OCI-LY7 (cell line): ENCODE data around the gene RNF149. TPM values are rescaled to one million over a fixed set of nuclear protein-coding genes. Genes with fewer than 3 reads are reported as not detected.

Experiments used
- BruUV-seq: library from RNA; stranded (reverse); fragments of 400-500 nt; replicated peaks from 2 replicates; lab custom pipeline; 2021; lab: Mats Ljungman, UMichigan
- CTCF ChIA-PET: fragments of 300-600 bp; sonication (Branson Sonifier 250); formaldehyde crosslinking; loops from one replicate; lab custom pipeline; 2022; ENCODE audit warnings: antibody characterized with exemption; ENCODE audit not compliant: unreplicated experiment; lab: Charles Lee
- POLR2A ChIA-PET: fragments of 300-600 bp; sonication (Branson Sonifier 250); formaldehyde crosslinking; loops from one replicate; lab custom pipeline; 2022; ENCODE audit warnings: antibody characterized with exemption; lab: Charles Lee
- DNase-seq: peaks from one replicate; pipeline ENCODE4 v3.0.0-alpha.2; 2015; ENCODE audit warnings: low spot score
- H2AFZ ChIP-seq: fragments of 200-600 bp; sonication (generic), shearing (Covaris generic); 2 replicates; pipeline ENCODE4 v1.6.1; 2014; ENCODE audit warnings: mild to moderate bottlenecking, antibody characterized with exemption, low read length, moderate library complexity
- H3K27ac ChIP-seq: fragments of 200-600 bp; sonication (generic); 2 replicates; pipeline ENCODE4 v1.5.1; 2014; ENCODE audit warnings: mixed run types, low read depth, mild to moderate bottlenecking, moderate library complexity, low read length, inconsistent platforms; ENCODE audit not compliant: poor library complexity, severe bottlenecking
- H3K36me3 ChIP-seq: fragments of 200-600 bp; sonication (generic); 2 replicates; pipeline ENCODE4 v1.6.1; 2014; ENCODE audit warnings: mild to moderate bottlenecking, antibody characterized with exemption, low read length, moderate library complexity, mixed read lengths; ENCODE audit not compliant: insufficient read depth
- H3K4me1 ChIP-seq: fragments of 200-600 bp; sonication (generic); 2 replicates; pipeline ENCODE4 v1.5.1; 2014; ENCODE audit warnings: mild to moderate bottlenecking, low read length; ENCODE audit not compliant: insufficient read depth, poor library complexity, severe bottlenecking
- H3K4me2 ChIP-seq: fragments of 200-600 bp; sonication (generic); 2 replicates; pipeline ENCODE4 v1.6.1; 2014; ENCODE audit warnings: mild to moderate bottlenecking, low read length
- H3K4me3 ChIP-seq: fragments of 200-600 bp; sonication (generic); 2 replicates; pipeline ENCODE4 v1.5.1; 2014; ENCODE audit warnings: mild to moderate bottlenecking, low read depth, low read length; ENCODE audit not compliant: poor library complexity, severe bottlenecking
- H3K79me2 ChIP-seq: fragments of 200-600 bp; sonication (generic); 2 replicates; pipeline ENCODE4 v1.6.1; 2016; ENCODE audit warnings: low read depth, mild to moderate bottlenecking, low read length, moderate library complexity, mixed read lengths; ENCODE audit not compliant: insufficient read depth
- H3K9me2 ChIP-seq: fragments of 200-600 bp; sonication (generic); 2 replicates; pipeline ENCODE4 v1.6.1; 2016; ENCODE audit warnings: mild to moderate bottlenecking, low read length, mixed read lengths; ENCODE audit not compliant: insufficient read depth
- H3K9me3 ChIP-seq: fragments of 200-600 bp; sonication (generic); 2 replicates; pipeline ENCODE4 v1.6.1; 2014; ENCODE audit warnings: mild to moderate bottlenecking, mixed run types, low read length, mixed read lengths
- H4K20me1 ChIP-seq: fragments of 200-600 bp; sonication (generic); 2 replicates; pipeline ENCODE4 v1.6.1; 2014; ENCODE audit warnings: mild to moderate bottlenecking, antibody characterized with exemption, low read length, moderate library complexity, mixed read lengths; ENCODE audit not compliant: insufficient read depth
- CTCF ChIP-seq: fragments of 200-600 bp; sonication (generic); conservative IDR thresholded peaks from 2 replicates; pipeline ENCODE4 v1.5.1; 2014; ENCODE audit warnings: mild to moderate bottlenecking, antibody characterized with exemption, low read length, moderate library complexity, mixed read lengths
- EZH2phosphoT487 ChIP-seq: fragments of 200-600 bp; sonication (generic); IDR thresholded peaks from 2 replicates; pipeline ENCODE4 v1.6.1; 2018; ENCODE audit warnings: low read depth, borderline replicate concordance, mild to moderate bottlenecking, mixed run types, antibody characterized with exemption, low read length, moderate library complexity, mixed read lengths
- intact Hi-C: fragments of 100-400 bp; cut with micrococcal nuclease; formaldehyde crosslinking; loops from one replicate; pipeline ENCODE4 v1.10.0; 2022; ENCODE audit not compliant: unreplicated experiment
- total RNA-seq, 2 experiments: library from RNA; depleted of rRNA in 1 of 2; stranded (reverse); fragments of >200 nt in 1 of 2; shearing (Covaris generic) in 1 of 2; gene quantifications; 2 replicates each; pipeline ENCODE4 v1.2.3, GENCODE V29; 2014 to 2022

RNF149 gene
- total RNA-seq, 2 experiments from 2014 or later: 10.3 to 17.9 TPM

GRCh38 chr2:101234169-101234938 lies 74.1 kb downstream of the RNF149 start:
- Histone ChIP-seq H3K4me3 (no peak overlapping the region), H3K4me2 (no peak overlapping the region), H3K9me2 (no peaks in the 10 kb centered on the region), H3K27ac (no peak overlapping the region), H3K4me1 (peaks cover 3% of the 10 kb centered on the region), H3K9me3 (no peaks in the 10 kb centered on the region), H4K20me1 (no peaks in the 10 kb centered on the region), H3K79me2 (no peaks in the 10 kb centered on the region), H2AFZ (no peak overlapping the region), H3K36me3 (no peaks in the 10 kb centered on the region)
- POLR2A ChIA-PET: no interaction called here
- TF ChIP-seq CTCF (no peak), EZH2phosphoT487 (no peak)
- intact Hi-C loops: no loop called here
- no TSS peak for BruUV-seq
- DNase-seq: no peak
- CTCF ChIA-PET: no interaction called here

GRCh38 chr2:101232770-101233169 lies 75.7 kb downstream of the RNF149 start:
- H3K79me2 ChIP-seq: no peaks in the 10 kb centered on the region
- H3K9me2 ChIP-seq: no peaks in the 10 kb centered on the region
- no peak overlapping the region for H3K4me3 ChIP-seq
- no peak overlapping the region for H3K4me2 ChIP-seq
- no peaks in the 10 kb centered on the region for H3K36me3 ChIP-seq
- CTCF ChIA-PET: no interaction called here
- TF ChIP-seq EZH2phosphoT487: no peak
- TF ChIP-seq CTCF: no peak
- POLR2A ChIA-PET: interaction anchor here (0.7 to 1.9 kb wide), 3 partner anchors 9 to 435 kb away, joined by 4 to 6 read pairs (median 5); no protein-coding TSS in a partner anchor
- H4K20me1 ChIP-seq: no peaks in the 10 kb centered on the region
- H3K27ac ChIP-seq: no peak overlapping the region
- H3K4me1 ChIP-seq: no peaks in the 10 kb centered on the region
- H2AFZ ChIP-seq: no peak overlapping the region
- intact Hi-C loops: no loop called here
- H3K9me3 ChIP-seq: no peaks in the 10 kb centered on the region
- no peak for DNase-seq
- no TSS peak for BruUV-seq
